GM21576 (cell line): ENCODE data around the gene PTPRD.
"Not testable (repeated sequence)": the region's sequence is repeated elsewhere in the genome, so short reads cannot be mapped to it uniquely, and the experiment has no call there.

Experiments used
- ATAC-seq: cut with Tn5 transposase; IDR thresholded peaks from one replicate; pipeline ENCODE4 v1.9.1; 2021; ENCODE audit warnings: mild to moderate bottlenecking, moderate library complexity; ENCODE audit not compliant: unreplicated experiment

PTPRD gene

GRCh38 chr9:9392755-9393154 is 1220.0 kb downstream of the PTPRD start:
- ATAC-seq: no peak

GRCh38 chr9:9389904-9390303 is 1222.9 kb downstream of the PTPRD start:
- no peak for ATAC-seq

DNA sequence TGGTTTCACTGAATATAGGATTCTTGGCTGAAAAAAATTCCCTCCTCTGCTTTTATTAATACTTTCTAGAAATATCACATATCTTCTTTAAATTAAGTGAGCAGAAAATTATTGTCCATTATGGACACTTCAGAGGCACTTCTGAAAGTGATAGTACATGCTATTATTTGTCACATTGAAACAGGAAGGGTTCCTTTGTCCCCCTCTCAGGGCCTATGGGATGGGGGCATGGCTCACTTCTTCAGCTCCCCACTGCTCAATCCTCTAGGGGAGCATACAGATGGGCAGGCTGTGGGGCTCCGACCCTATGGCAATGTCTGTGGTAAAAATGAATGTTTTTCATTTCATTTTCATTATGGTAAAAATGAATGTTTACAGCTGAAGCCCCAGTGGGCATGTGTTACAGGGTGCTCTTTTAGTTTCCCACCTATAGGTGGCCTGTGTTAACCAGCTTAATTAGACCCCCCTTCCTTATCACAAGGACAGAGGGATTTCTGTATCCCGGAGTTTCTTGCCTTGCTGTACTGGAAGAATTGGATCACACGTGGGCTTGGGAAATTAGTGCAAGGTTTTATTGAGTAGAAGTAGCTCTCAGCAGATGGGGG is 1225.2 kb downstream of the PTPRD start:
- no peak for ATAC-seq

- ATAC-seq: no peak
Observed at GRCh38 chr9:9362332-9362731, 1250.5 kb downstream of the PTPRD start.

DNA sequence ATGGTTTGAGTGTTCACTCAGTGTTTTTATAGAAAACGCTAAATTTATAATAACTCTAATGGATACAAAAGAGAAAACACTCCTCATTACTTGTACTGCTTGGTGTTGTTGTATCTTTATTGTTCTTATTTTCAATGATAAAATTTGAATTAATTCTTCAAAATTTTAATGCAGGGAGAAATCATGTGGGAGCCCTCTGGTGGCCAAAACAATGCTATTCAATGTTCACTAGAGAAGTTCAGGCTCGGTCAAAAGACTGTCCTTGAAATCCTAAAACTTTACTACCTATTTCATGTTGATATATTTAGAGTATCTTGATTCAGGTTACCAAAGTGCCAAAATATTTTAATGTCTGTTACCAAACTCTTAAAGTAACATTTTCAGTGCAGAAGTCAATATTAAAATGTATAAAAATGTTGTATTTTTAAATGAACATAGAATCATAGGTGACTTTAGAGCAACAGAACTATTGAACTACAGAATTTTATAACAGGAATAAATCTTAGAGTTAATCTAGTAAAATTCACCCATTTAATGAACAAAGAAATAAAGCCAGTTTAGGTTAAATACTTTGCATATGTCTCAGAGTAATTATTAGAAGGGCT is 1259.8 kb downstream of the PTPRD start:
- ATAC-seq: no peak

DNA sequence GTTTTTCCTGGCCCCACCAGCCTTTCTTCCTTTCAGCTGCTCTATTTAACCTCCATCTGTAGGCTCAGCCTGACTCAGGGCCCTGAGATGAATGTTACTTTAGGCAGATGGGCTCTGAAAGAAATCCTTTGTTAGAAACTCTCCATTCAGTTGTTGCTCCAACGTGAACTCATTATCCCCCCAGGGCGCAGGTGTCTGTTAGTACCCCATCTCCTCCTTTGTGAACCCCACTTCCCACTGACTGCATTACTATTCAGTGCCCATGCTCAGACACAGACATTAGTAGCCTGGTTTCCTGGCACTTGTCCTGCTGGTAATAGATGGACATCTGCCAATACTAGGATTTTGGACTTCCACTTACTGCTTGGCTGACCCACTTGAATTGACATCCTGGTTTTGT is 1271.6 kb downstream of the PTPRD start:
- no peak for ATAC-seq

- no peak for ATAC-seq
Observed at GRCh38 chr9:9337129-9337528, 1275.7 kb downstream of the PTPRD start.

- ATAC-seq: no peak
Observed at GRCh38 chr9:9326749-9327148, 1286.1 kb downstream of the PTPRD start.

DNA sequence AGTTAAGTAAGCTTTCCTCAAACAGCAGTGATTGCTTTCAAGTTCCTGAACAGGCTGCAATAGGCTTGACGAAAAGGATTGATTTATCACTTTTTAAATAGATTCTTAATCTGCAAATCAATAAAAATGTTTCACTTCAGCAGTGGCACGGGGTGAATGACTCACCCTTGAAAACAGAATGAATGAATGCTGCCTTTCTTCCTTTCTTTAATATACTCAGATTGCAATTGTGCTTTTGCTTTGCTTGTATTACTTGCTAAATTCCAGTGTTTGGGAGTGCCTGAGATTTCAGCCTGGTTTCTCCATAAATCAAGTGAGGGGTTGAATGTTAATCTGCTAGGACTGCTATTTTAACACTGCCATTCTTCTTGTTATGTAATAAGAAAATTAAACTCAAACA is 1293.8 kb downstream of the PTPRD start:
- ATAC-seq: no peak

- ATAC-seq: not testable (repeated sequence)
Observed at GRCh38 chr9:9310743-9311142, 1302.1 kb downstream of the PTPRD start.

DNA sequence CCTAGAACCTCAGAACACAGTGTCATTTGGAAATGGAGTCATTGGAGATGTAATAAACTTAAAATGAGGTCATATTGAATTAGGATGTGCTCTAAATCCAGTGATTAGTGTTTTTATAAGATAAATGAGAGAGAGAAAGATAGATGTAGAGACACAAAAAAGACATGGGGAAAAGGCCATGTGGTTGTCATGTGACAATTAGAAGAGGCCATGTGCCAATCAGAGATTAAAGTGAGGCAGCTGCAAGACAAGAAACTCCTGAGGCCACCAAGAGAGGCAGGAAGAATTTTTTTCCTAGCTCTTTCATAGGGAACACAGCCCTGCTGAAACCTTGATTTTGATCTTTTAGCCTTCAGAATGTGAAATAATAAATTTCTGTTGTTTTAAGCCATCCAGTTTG is 1307.2 kb downstream of the PTPRD start:
- ATAC-seq: no peak

GRCh38 chr9:9299134-9299533 is 1313.7 kb downstream of the PTPRD start:
- ATAC-seq: no peak

DNA sequence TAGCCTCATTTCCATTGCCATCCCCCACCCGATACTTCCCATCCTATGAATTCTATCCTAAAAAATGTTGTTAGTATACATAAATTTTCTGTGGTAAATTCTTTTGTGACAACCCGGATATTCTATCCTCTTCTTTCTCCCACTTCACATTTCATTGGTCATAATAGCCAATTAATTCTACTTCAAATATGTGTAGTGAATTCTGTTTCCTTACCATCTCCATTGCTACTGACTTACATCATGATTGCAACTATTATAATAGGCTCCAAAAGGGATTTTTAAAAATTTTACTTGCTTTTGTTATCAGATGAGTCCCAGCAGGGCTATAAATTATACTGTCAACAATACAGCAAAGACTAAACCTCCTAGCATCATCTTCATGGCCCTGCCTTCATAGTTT is 1326.8 kb downstream of the PTPRD start:
- ATAC-seq: no peak

GRCh38 chr9:9284201-9284600 is 1328.6 kb downstream of the PTPRD start:
- no peak for ATAC-seq

DNA sequence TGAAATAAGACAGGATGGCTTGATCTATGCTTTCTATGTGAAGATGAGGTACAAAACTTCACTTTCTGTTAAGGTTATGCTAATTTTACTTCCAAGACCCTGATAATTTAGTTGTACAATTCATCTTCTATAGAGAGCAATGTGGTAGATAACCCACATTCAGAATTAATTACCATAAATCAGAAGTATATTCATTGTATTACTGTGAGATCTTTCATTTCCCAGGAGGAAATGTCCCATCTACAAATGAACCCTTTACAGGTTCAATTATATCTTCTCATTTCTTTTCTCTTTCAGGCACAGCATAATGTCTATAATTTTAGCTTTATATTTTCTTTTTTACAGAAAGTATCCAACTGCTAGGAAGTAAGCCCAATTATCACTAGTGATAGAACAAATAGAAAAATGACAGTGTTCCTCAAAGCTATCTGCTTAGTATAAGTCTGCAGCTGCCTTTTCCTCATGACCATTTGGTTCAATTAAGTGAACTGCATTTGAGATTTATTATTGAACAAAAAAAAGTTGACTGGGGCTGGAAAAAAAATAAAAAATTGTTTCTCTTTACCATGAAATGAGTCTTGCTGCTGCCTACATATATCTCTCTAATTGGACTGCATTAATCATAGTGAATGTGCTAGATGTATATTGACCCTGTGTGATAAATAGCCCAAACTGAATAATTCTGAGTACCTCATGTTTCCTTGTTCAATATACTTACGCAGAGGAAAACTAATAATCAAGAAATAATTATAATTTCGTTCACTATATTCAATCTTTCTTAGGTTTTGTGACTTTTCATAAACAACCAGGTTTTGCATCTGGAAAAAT is 1329.4 kb downstream of the PTPRD start:
- no peak for ATAC-seq

- ATAC-seq: no peak
Observed at GRCh38 chr9:9275601-9276000, 1337.2 kb downstream of the PTPRD start.

DNA sequence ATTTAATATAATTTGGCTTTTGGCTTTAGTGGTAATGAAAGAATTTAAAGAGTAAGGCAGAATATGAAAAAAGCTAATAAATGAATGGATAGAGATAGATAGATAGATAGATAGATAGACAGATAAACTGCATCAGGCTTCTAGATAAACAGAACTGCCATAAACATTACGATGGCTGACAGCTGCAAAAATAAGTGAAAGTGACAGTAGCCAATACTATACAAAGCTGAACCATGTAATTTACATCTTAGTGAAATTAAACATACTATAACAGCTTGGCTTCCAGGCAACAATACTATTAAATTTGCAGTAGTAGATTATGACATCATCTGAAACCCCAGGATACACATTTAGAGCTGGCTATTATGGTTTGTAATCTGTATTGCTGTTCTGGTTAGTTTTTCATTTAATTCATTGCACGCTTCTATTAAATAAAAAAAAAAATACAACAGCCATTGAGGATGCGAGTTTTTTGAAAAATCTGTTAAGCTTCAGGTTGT is 1354.8 kb downstream of the PTPRD start:
- no peak for ATAC-seq

- ATAC-seq: no peak
Observed at GRCh38 chr9:9246726-9247125, 1366.1 kb downstream of the PTPRD start.

GRCh38 chr9:9231946-9232345 is 1380.9 kb downstream of the PTPRD start:
- no peak for ATAC-seq

DNA sequence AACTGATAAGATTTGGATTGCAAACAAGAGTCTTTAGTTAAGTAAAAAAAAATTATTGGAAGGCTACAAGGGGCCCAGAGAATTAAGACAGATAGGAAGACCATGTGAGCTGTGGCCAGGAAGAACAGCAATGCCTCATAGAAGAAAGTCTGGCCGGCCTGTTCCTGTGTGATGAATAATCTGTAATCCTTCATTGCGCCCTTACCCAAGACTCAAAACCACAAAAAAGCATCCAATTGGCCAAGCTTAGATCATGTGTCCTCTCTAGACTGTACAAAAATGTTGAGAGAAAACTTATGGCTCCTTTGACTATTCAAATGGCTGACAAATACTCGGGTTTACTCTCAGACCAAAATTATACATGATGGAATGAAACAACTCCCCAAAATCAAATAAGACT is 1383.5 kb downstream of the PTPRD start:
- ATAC-seq: no peak

DNA sequence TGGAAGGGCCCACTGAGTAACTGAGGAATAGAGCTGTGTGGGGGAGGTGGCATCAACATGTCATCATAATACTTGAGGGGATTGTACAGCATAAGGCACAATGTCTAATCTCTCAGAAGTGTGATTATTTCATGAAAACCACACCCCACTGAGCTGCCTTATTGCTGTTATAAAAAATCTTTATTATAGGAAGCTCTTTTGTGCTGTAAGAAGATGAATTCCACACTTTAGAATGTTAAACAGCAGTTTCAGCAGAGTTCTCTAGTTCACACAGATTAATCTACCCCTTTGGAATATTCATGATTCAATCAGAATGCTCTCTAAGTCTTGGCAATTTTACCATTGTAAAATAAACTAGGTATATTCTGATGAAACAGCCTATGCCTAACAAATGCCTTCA is 1389.6 kb downstream of the PTPRD start:
- ATAC-seq: no peak

GRCh38 chr9:9222730-9223129 is 1390.1 kb downstream of the PTPRD start:
- ATAC-seq: no peak
